ENCODE results near the gene TM9SF1. TPM values are rescaled to one million over a fixed set of nuclear protein-coding genes. Genes with fewer than 3 reads are reported as not detected.

TM9SF1 gene, protein sequence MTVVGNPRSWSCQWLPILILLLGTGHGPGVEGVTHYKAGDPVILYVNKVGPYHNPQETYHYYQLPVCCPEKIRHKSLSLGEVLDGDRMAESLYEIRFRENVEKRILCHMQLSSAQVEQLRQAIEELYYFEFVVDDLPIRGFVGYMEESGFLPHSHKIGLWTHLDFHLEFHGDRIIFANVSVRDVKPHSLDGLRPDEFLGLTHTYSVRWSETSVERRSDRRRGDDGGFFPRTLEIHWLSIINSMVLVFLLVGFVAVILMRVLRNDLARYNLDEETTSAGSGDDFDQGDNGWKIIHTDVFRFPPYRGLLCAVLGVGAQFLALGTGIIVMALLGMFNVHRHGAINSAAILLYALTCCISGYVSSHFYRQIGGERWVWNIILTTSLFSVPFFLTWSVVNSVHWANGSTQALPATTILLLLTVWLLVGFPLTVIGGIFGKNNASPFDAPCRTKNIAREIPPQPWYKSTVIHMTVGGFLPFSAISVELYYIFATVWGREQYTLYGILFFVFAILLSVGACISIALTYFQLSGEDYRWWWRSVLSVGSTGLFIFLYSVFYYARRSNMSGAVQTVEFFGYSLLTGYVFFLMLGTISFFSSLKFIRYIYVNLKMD
- 63.2 to 70.0 TPM (median 67.6 TPM) in 5 replicates for total RNA-seq (2022; extraction: Qiagen RNA extraction; ENCODE audit: low read depth)

DNA sequence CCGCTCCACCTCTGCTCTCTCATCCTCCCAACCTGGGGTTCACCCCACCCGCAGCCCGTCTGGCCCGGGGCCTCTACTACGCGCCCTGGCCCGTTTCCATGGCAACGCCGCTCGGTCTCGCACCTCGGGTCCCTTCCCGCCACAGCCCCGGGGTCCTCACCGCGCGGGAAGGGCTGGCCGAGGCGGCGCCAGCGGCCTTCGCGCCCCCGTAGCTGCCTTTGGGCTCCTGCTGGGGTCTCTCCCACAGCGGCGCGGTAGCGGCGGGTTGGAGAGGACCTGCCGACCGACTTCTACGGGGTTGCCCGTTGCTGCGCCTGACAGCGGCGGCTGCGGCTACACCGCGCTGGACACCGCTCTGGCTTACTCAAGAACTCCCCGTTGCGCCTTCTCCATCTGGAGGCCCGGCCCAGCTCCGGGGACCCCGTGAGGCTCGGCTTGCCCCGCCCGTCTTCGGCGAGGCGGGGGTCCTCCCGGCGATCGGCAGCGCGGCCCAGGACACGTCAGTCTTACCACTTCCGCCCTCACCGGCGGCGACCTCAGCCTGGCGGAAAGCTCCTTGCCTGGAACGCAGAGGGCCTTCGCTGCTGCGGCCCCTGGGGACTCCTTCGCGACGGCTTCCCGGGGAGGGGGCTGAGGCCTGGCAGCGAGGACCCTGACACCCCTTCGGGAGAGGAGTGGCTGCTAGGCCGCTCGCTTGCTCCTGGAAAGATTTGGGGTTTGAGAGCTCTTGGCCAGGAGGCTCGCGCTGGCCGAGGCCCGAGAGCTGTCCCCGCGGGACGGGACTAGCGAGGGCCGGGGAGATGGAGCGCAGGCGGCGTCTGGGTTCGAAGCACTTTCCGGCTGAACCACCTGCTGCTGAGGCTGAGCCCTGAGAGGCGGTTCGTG lies at the start of gene TM9SF1:
TM9SF1 (minus strand) TSS at position 256 of the 885 bp plus-strand sequence. CDS start 422 bp downstream, outside the sequence.

DNA sequence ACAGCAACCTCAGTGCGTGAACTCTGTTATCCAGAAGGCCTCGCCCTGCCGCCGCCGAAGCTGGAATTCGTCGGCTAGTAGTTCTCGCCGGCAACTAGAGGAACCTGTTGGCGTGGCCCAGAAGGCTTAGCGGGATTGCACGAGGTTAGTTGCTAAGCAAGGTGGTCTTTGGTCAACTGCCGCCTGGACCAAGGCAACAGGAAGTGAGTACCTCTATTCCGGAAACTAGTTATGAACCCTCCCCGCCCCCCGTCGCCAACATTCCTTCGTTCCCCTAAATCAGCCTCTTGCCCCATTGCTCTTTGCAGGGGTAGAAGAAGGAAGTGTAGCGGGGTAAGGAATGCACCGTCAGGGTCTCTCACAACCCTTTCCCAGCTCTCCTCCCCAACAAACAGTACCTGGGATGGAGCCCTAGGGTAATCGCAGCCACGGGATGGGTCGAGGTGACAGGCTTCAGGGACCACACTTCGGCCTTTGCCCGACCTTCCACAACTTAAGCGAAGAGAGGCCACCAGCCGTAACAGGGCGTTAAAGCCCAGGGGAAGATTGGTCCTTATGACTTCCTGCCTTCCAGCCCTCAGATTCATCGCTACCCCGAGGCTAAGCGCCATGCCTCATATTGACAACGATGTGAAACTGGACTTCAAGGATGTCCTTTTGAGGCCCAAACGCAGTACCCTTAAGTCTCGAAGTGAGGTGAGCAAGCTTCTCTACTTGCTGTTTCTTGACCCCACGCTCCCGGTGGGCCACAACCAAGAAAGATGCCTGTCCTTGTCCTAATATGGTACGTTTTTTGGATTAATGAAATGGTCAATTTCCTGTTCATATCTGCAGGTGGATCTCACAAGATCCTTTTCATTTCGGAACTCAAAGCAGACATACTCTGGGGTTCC lies 37.6 kb upstream of the TM9SF1 start, which contains the start of gene GMPR2:
GMPR2 (plus strand) TSS at position 285 of the 893 bp plus-strand sequence; CDS start at position 610, 325 bp downstream.

DNA sequence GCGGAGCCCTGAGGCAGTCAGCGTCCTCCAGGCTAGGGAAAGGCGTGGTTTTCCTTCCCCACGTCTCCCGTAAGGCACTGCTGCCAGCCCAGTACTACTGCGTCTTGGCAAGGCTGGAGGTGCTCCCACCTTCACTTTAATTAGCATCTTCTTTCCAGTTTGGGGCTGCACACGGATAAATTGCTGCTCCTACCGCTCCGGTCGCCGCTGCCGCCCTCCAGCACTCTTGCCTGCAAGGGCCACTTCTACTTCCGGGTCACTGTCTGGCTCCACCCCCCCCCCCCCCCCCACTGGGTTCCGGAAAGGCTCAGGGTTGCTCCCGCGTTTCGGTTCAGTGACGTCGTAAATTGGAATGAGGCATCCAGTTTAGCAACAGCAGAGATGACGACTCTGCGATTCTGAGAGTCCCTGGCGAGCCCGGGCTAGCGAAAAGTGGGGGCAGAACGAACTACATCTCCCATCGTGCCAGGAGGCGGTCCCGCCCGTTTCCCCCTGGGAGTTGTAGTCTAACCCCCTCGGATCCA lies 36.9 kb upstream of the TM9SF1 start, which contains the start of gene NEDD8:
NEDD8 (minus strand) TSS at position 247 of the 524 bp plus-strand sequence; CDS start at position 147, 100 bp downstream.

DNA sequence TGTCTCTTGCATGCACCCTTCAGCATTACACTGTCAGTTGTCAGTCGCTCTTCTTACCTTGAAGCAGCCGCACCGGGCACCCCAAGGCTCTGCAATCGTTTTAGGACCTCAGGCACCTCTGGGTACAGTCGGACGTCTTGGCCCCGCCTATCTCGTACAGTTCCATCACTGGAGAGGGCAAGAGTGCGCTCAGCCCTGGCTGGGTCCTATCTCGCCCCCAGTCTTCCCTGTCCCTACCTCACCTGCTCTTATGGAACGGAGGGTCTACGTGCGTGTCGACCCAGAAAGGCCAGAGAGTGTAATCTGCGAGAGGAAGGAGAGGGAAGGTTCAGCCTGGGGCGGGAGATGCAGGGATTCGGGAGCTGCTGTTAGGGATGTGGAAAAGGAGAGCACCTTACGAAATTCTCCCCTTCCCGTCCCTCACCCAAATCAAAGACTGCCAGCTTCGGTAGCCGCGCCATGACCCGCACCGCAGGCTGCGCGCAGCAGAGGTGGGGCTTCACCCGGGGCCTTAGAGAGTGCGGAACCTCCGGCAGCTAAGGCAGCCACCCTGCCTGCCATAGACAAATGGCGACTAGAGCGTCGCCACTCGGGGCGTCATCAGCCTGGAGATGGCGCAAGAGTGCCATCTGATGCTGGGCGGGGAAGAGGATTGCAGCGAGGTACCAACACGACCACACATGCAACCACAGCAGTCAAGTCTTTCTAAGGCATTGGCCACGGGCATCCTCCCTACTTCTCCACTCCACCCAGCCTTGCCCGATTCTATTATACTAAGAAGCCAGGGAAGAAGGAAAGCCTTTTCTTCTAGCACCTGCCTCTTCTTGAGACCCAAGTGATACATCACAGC lies 20.5 kb upstream of the TM9SF1 start, which contains the start of gene MDP1:
MDP1 (minus strand) TSS at position 572 of the 850 bp plus-strand sequence; CDS start at position 461, 111 bp downstream.

DNA sequence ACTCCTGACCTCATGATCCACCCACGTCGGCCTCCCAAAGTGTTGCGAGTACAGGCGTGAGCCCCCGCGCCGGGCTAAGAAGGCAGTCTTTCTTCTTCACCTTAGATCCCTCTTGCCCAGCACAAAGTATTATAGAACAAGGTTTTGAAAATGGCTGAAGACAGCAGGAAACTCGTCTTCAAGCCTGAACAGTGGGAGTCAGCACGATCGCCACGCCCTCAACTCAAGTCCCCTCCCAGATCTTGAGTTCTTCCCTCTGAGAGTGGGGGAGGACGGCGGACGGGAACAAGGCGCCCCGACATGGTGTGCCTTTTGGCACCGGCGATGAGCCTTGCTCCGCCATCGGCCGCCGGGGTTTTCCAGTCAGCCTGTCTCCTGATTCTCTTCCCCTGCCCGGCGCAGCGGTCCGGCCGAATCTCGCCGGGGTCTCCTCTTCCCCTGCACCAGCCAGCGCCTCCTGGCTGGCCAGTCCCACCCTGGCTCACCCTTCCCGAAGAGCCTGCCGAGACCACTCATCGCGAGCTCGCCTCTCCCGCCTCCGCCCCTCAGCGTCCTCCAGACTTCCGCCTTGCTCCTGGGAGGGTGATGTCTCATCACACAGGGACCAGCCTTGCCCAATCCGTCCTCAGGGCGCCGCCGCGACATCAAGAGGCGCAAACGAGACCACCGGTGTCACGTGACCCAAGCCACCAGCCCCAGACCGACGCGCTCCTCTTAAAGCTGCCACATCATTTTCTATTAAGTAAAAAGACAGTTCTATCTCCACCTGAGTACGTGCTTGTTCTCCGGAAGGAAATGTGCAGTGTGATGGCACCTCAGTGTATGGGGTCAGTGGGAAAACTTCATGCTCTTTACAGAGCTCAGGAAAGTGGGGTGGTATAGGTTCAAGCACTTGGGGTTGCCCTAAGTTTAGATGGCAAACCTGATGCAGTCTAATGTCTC lies 18.0 kb upstream of the TM9SF1 start, which contains the start of gene CHMP4A:
CHMP4A (minus strand) TSS at position 565 of the 942 bp plus-strand sequence; CDS start at position 516, 49 bp downstream.

DNA sequence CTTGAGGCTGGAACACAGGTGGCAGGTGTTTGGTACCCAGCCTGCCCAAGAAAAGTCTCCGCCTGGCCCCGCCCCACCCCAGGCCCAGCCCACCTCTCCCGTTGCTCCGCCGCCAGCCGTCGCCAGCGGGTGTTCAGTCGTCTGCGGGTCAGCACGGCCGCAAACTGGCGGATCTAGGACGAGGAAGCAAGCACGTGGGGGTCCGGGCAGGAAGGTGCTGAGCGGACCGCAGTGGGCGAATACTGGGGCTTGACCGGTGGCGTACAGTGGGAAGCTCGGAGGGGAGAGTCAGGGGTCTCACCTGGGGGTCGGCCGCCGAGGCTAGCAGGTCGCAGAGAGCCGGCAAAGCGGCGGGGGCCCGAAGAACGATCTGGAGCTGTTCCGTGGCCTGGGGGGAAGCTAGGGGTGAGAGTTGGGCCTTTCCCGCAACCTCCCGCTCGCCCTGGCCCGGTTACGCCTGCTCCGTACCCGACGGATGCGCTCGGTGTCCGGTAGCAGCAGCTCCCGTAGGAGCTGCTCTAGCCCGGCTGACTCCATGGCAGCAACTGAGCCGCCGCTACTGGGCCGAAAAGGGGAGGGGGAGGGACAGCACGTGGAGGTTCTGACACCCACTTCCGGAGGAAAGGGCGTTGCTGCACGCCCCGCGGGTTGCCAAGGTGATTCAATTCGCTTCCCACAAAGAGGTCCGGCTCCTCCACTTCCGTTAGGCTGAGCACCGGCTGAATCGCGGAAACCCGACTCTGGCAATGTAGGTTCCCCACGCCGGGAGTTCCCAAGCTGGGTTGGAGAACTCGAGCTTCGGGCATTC lies 6.8 kb downstream of the TM9SF1 start, which contains the start of gene IPO4:
IPO4 (minus strand) TSS at position 566 of the 808 bp plus-strand sequence; CDS start at position 537, 29 bp downstream.

DNA sequence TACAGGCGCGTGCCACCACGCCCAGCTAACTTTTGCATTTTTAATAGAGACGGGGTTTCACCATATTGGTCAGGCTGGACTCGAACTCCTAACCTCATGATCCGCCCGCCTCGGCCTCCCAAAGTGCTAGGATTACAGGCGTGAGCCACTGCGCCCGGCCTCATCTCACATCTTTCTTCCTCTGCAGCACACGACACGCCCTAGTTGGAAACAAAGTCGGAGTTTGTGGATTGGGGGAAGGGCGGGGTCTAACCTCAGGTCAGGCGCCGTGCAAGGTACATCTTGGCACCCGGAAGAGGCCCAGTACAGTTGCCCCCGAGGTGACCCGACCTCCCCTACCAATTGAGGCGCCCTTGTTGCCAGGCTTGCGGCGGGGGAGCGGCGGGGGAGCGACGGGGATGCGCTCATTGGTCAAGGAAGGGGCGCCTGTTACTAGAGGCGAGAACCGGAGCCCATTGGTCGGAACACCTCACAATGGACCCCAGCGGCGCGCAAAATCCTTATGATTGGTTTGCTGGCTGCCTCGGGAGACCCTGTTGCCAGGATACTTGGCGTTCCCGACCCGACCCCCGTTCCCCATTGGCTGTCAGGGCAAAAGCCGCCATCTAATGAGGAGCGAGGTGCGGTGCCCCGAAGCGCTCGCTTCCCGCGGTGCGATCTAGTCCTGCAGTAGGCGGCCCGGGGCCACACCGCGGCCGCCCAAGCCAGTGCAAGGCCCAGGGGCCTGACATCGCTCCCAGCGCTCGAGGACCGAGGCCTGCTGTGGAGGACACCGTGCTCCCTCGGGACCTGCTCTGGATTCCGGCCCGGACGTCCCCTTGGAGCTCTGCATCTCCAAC lies 23.6 kb downstream of the TM9SF1 start, which contains the start of gene REC8:
REC8 (plus strand) TSS at position 659 of the 839 bp plus-strand sequence. CDS start 473 bp downstream, outside the sequence.

DNA sequence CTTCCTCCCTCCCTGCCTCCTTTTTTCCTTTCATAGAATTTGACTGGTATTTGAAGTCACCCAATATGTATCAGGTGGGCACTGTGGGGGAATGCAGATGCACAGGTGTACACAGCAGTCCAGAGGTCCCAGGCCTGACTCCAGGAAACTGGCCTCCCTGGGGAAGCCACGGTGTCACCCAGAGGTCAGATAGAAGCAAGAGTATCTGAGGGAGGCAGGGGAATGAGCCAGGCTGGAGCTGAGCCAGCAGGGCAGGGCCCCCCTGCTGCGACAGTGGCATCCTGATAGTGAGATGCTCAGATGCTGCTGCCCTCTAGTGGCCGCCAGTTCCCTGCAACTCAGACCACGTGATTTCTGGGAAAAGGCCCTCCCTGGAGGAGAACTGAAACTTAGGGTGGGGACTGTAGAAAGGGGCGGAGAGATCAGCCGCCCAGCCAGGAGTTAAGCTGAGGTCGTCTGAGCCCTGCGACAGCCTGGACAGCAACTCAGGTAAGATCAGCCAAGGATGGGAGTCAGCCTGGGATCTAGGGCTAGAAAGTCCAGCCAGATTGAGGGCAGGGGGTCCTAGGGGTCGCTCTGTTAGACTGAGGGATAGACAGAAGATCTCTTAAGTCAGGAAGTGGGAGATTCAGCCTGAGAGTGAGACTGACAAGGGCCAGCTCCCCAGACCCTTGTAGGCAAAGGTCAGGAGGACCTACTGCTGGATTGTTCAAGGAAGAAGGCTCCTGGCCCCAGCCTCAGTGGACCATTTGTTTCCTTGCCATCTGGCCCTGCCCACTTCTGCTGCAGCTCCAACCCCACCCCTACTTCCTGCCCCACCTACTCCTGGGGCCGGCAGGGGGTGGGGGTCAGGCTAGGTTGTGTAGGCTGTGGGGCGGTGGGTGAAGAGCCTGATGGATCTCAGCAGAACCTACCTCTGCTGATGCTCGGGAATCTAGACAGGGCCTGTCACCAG lies 34.1 kb downstream of the TM9SF1 start, which contains the start of gene IRF9:
IRF9 (plus strand) TSS at position 416 of the 955 bp plus-strand sequence. CDS start 880 bp downstream, outside the sequence.

DNA sequence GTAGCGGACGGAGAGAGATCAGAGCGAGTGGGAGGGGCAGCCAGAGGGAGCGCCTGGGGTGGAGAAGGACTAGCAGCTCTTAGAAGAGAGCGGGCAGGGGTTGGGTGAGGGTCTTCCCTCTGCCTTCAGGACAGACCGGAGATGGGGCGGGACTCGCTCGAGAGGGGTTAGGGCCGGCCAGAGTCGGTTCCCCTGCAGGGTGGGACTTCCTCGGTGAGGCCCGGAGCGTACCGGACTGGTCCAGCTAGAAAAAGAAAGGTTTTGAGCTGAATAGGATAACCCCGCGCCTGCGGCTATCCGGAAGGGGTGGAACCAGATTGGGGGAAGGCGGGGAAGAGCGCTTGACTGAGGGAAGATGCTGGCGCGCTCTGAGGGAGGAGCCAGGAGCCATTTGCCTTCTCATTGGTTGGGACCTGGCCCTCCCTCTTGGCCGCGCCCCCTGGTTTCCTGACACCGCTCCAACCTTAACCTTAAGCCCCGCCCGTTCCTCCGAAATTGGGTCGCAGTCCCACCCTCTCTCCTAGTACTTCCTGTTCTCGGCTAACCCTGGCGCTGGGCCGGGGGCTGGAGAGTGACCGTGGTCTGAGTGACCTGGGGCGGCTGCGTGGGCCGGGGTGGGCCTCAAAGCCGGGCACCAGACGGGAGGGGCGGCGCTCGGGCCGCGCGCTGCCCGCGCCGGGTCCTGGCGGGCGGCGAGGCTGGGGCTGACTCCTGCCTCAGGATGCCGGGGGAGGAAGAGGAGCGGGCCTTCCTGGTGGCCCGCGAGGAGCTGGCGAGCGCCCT lies 48.1 kb downstream of the TM9SF1 start, which contains the start of gene RNF31:
RNF31 (plus strand) TSS at position 521 of the 783 bp plus-strand sequence; CDS start at position 722, 201 bp downstream.

DNA sequence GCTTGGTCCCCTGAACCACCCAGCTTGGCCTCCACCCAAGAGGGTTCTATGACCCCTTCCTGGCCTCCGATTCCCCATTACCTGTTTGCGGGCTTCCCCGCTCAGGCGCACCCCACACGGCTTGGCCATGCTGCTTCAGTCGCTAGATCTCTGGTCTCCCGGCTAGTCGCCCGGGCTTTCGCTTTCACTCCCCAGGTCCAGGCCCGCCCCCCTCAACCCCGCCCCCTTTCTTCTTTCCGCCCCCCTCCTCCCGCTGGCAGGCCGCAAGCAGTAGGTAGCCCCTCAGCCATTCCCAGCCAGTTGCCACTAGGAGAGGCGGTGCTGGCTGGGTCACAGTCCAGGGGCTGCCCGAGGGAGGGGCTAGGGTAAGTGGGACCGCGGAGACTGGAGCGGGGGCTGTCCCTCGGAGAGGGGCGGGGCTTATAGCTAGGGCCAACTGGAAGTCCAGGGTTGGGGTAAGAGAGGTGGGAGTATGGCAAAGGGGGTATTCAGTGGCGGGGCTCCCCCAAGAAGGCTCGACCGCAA lies 48.7 kb downstream of the TM9SF1 start, which contains the start of gene PSME2:
PSME2 (minus strand) TSS at position 158 of the 525 bp plus-strand sequence; CDS start at position 129, 29 bp downstream.

DNA sequence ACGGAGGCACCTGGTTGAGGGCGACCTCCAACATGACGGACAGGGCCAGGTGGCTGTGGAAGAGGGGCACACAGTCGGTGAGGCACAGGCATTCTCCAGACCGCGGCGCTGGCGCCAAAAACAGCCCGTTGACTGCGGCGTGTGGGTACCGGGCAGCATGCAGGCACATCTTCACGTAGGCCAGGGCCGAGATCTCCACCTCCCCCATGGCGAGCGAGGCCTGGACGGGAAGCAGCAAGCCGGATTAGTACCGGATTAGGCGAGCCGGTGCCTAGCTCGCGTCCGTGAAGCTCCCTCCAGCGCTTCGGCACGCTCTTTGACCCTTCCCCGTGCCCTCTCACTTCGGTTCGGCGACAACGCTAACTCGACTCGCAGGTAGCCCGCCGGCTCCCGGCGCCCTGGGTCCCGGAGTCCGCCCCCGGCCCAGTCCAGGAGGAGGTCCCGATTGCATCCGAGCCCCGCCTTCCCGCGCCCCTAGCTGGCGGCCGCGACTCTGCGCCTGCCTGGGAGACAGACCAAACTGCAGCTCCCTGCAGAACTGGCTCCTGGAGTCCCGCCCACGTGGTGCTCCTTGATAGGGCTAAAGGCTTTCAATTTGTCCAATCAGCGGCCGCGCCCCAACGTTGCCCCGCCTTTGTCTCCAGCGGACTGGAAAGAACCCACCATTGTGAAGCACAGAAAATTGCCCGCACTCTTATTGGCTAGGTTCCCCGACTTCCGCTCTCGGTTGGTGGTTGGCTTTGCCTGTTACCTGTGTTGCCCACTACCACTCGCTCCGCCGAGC lies 54.0 kb downstream of the TM9SF1 start, which contains the start of gene EMC9:
EMC9 (minus strand) TSS at position 495 of the 784 bp plus-strand sequence; CDS start at position 208, 287 bp downstream.

